Measurements from ENCODE around the gene LHPP. TPM values are rescaled to one million over a fixed set of nuclear protein-coding genes. Genes with fewer than 3 reads are reported as not detected.

Gene LHPP
- polyA plus RNA-seq, 2 of the 4 experiments (the other 2 are of a cell fraction), result 14.4 to 18.6 TPM

DNA sequence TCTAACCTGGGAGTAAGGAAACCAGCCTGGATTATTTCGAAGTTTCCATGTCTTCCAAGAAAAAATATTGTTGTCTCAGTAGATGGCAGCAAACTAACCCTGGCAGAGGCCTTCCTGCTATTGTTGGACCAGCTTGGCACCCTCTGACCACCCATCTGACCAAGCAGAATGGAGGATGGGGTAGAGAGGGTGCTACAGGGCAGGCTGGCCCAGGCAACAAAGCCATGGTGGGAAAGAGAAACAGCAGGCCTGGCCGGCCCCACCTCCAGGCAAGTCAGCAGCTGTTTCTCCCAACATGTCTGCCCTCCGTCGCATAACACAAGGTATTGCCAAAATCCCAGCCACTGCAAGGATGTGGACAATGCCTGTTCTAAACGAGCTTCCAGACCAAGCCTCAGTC is 187.6 kb downstream of the LHPP start:
- DNase-seq (ENCODE audit: low read depth in 1 of 2, low spot score in 1 of 2) (no peak), FAIRE-seq (no peak), ATAC-seq (no peak)
- Histone ChIP-seq H3K4me2 (no peak overlapping the region), H3K4me3 (no peak overlapping the region), H3K9me3 (no peaks in the 10 kb centered on the region), H3K4me1 (peaks cover 15% of the 10 kb centered on the region), H3K27ac (no peak overlapping the region)
- TF ChIP-seq POLR2AphosphoS2 (conservative IDR thresholded peaks at IDR 0.05; ENCODE audit: low read length) (no peak), ESRRA (IDR thresholded peaks at IDR 0.05; ENCODE audit: borderline replicate concordance, low read length) (no peak), PBX3 (IDR thresholded peaks at IDR 0.05) (no peak), ZFP36 (IDR thresholded peaks at IDR 0.05; ENCODE audit: borderline replicate concordance, partially characterized antibody) (no peak), NPAS2 (CRISPR knock-in tag; IDR thresholded peaks at IDR 0.05; ENCODE audit: borderline replicate concordance) (no peak), ZSCAN20 (CRISPR knock-in tag; IDR thresholded peaks at IDR 0.05) (no peak), CHD4 (IDR thresholded peaks at IDR 0.05; ENCODE audit: borderline replicate concordance) (no peak), RARB (CRISPR knock-in tag; IDR thresholded peaks at IDR 0.05) (no peak), ZNF302 (CRISPR knock-in tag; IDR thresholded peaks at IDR 0.05) (no peak), MYC (IDR thresholded peaks at IDR 0.05; ENCODE audit: borderline replicate concordance, low read length) (no peak), FOSB (CRISPR knock-in tag; IDR thresholded peaks at IDR 0.05) (no peak), E2F6 (IDR thresholded peaks at IDR 0.05; ENCODE audit: borderline replicate concordance, low read depth) (no peak)
- CTCF ChIA-PET, result interaction anchor here (0.9 to 1.1 kb wide), 2 partner anchors 12 to 119 kb away, joined by 3 read pairs; no protein-coding TSS in a partner anchor
- POLR2A ChIA-PET, result no interaction called here
- 73% methylated on average over 5 of the region's 5 CpGs for WGBS (ENCODE audit: missing lambda C conversion rate)

DNA sequence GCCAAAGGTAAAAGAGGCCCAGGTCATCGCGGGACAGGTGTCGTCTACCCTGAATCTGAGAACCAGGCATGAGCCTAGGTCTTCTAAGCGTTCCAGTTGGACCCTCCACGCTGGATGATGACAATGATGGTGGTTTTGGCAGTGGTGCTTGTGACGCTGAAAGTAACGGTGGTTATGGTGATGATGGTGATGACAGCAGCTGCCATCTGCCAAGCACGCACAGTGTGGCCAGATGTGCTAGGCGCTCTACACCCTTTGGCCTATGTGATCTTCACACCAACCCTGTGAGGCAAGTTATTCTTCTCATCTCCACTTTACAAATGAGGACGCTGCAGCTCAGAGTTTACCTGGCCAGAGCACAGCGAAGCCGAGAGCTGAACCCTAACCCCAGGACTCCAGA is 188.6 kb downstream of the LHPP start:
- DNase-seq (ENCODE audit: low read depth in 1 of 2, low spot score in 1 of 2) (no peak), FAIRE-seq (no peak), ATAC-seq (no peak)
- Histone ChIP-seq H3K4me2 (no peak overlapping the region), H3K27ac (no peak overlapping the region), H3K9me3 (no peaks in the 10 kb centered on the region), H3K4me3 (no peak overlapping the region), H3K4me1 (peaks cover 15% of the 10 kb centered on the region)
- CTCF ChIA-PET, result no interaction called here
- POLR2A ChIA-PET, result no interaction called here
- WGBS (ENCODE audit: missing lambda C conversion rate), result 97% methylated on average over 12 of the region's 12 CpGs
- TF ChIP-seq RCOR1 (IDR thresholded peaks at IDR 0.05; ENCODE audit: low read depth, low read length) (no peak), PHF8 (IDR thresholded peaks at IDR 0.05; ENCODE audit: borderline replicate concordance, low read depth) (no peak), FOSL2 (IDR thresholded peaks at IDR 0.05) (no peak), FOSL2 (CRISPR knock-in tag; IDR thresholded peaks at IDR 0.05) (no peak), RNF2 (IDR thresholded peaks at IDR 0.05; ENCODE audit: borderline replicate concordance, low read depth) (no peak), ZFP36 (IDR thresholded peaks at IDR 0.05; ENCODE audit: borderline replicate concordance, partially characterized antibody) (no peak), ZSCAN20 (CRISPR knock-in tag; IDR thresholded peaks at IDR 0.05) (no peak), KDM5A (IDR thresholded peaks at IDR 0.05) (no peak)
- TF ChIP-seq, protein P1, sequence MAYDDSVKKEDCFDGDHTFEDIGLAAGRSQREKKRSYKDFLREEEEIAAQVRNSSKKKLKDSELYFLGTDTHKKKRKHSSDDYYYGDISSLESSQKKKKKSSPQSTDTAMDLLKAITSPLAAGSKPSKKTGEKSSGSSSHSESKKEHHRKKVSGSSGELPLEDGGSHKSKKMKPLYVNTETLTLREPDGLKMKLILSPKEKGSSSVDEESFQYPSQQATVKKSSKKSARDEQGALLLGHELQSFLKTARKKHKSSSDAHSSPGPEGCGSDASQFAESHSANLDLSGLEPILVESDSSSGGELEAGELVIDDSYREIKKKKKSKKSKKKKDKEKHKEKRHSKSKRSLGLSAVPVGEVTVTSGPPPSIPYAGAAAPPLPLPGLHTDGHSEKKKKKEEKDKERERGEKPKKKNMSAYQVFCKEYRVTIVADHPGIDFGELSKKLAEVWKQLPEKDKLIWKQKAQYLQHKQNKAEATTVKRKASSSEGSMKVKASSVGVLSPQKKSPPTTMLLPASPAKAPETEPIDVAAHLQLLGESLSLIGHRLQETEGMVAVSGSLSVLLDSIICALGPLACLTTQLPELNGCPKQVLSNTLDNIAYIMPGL (CRISPR knock-in tag; IDR thresholded peaks at IDR 0.05; ENCODE audit: borderline replicate concordance), result no peak
- TF ChIP-seq, protein P2, sequence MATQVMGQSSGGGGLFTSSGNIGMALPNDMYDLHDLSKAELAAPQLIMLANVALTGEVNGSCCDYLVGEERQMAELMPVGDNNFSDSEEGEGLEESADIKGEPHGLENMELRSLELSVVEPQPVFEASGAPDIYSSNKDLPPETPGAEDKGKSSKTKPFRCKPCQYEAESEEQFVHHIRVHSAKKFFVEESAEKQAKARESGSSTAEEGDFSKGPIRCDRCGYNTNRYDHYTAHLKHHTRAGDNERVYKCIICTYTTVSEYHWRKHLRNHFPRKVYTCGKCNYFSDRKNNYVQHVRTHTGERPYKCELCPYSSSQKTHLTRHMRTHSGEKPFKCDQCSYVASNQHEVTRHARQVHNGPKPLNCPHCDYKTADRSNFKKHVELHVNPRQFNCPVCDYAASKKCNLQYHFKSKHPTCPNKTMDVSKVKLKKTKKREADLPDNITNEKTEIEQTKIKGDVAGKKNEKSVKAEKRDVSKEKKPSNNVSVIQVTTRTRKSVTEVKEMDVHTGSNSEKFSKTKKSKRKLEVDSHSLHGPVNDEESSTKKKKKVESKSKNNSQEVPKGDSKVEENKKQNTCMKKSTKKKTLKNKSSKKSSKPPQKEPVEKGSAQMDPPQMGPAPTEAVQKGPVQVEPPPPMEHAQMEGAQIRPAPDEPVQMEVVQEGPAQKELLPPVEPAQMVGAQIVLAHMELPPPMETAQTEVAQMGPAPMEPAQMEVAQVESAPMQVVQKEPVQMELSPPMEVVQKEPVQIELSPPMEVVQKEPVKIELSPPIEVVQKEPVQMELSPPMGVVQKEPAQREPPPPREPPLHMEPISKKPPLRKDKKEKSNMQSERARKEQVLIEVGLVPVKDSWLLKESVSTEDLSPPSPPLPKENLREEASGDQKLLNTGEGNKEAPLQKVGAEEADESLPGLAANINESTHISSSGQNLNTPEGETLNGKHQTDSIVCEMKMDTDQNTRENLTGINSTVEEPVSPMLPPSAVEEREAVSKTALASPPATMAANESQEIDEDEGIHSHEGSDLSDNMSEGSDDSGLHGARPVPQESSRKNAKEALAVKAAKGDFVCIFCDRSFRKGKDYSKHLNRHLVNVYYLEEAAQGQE (IDR thresholded peaks at IDR 0.05), result no peak
